Ovary (tissue), 3 donors: ENCODE measurements around the gene NMU.

Source experiments
- CTCF ChIP-seq, 3 donors: fragments of 450-650 bp in 2 of 3; fragments of 200-600 bp in 1 of 3; IDR thresholded peaks; one replicate each; pipeline versions ENCODE4 v1.5.1 to v1.8.0; 2016 to 2022; ENCODE audit warnings: antibody characterized with exemption in 3 of 3, mild to moderate bottlenecking in 1 of 3
- EP300 ChIP-seq: sonication (generic); formaldehyde crosslinking; IDR thresholded peaks from one replicate; pipeline ENCODE4 v1.6.1; 2017; ENCODE audit warnings: antibody characterized with exemption
- POLR2A ChIP-seq: fragments of 450-650 bp; IDR thresholded peaks from one replicate; pipeline ENCODE4 v1.6.1; 2017; ENCODE audit warnings: antibody characterized with exemption, mild to moderate bottlenecking, moderate library complexity
- donor health status: DM: no; HTN: no; CAD: no.

GRCh38 chr4:55604996-55605395, 31.1 kb downstream of the NMU start:
- TF ChIP-seq CTCF (IDR thresholded peaks at IDR 0.05): no peak
- TF ChIP-seq POLR2A: no peak
- TF ChIP-seq EP300: no peak
